PFSK-1 (cell line): ENCODE results near the gene PTGIS.

Experiments
- FOXP2 ChIP-seq: optimal IDR thresholded peaks from 2 replicates; pipeline ENCODE3; 2011; ENCODE audit warnings: borderline replicate concordance, control low read depth, inconsistent platforms; ENCODE audit not compliant: insufficient read depth; ENCODE audit errors: extremely low read length, extremely low read depth
- POLR2AphosphoS5 ChIP-seq: IDR thresholded peaks from 2 replicates; pipeline ENCODE4 v1.6.1; 2012; ENCODE audit warnings: low read depth, mild to moderate bottlenecking, control low read depth, low read length, moderate library complexity
- REST ChIP-seq, 2 experiments: IDR thresholded peaks; 2 replicates each; pipeline versions ENCODE4 v1.6.1 to v1.8.0; 2011 to 2012; ENCODE audit warnings: low read depth in 2 of 2, low read length in 2 of 2, control low read depth in 1 of 2, inconsistent platforms in 1 of 2, mild to moderate bottlenecking in 1 of 2, moderate library complexity in 1 of 2; ENCODE audit not compliant: insufficient read depth in 1 of 2
- SIN3A ChIP-seq: IDR thresholded peaks from 2 replicates; pipeline ENCODE4 v1.6.1; 2012; ENCODE audit warnings: mild to moderate bottlenecking, low read length, moderate library complexity, borderline replicate concordance; ENCODE audit not compliant: insufficient read depth
- TAF1 ChIP-seq: IDR thresholded peaks from 2 replicates; pipeline ENCODE4 v1.6.1; 2012; ENCODE audit warnings: low read length, control low read depth, borderline replicate concordance; ENCODE audit not compliant: insufficient read depth

Gene PTGIS

GRCh38 chr20:49526568-49526967 lies 41.4 kb downstream of the PTGIS start:
- TF ChIP-seq POLR2AphosphoS5 = no peak
- no peak for TF ChIP-seq REST (IDR thresholded peaks at IDR 0.05; ENCODE audit: insufficient read depth in 1 of 2, low read depth in 2 of 2, low read length in 2 of 2)
- TF ChIP-seq TAF1 = no peak
- no peak for TF ChIP-seq FOXP2
- TF ChIP-seq SIN3A = no peak

- TF ChIP-seq TAF1 = no peak
- no peak for TF ChIP-seq REST (IDR thresholded peaks at IDR 0.05; ENCODE audit: insufficient read depth in 1 of 2, low read depth in 2 of 2, low read length in 2 of 2)
These were observed 41.9 kb downstream of the PTGIS start for GRCh38 chr20:49526056-49526455.

- TF ChIP-seq FOXP2 = no peak
- no peak for TF ChIP-seq REST (IDR thresholded peaks at IDR 0.05; ENCODE audit: insufficient read depth in 1 of 2, low read depth in 2 of 2, low read length in 2 of 2)
- TF ChIP-seq POLR2AphosphoS5 = no peak
- TF ChIP-seq TAF1 = no peak
- TF ChIP-seq SIN3A = no peak
These were observed 44.1 kb downstream of the PTGIS start for GRCh38 chr20:49523767-49524360.

GRCh38 chr20:49521356-49521755 lies 46.6 kb downstream of the PTGIS start:
- TF ChIP-seq SIN3A (no peak), FOXP2 (no peak), REST (IDR thresholded peaks at IDR 0.05; ENCODE audit: insufficient read depth in 1 of 2, low read depth in 2 of 2, low read length in 2 of 2) (no peak), TAF1 (no peak), POLR2AphosphoS5 (no peak)

GRCh38 chr20:49519777-49520359 lies 48.1 kb downstream of the PTGIS start:
- no peak for TF ChIP-seq REST (IDR thresholded peaks at IDR 0.05; ENCODE audit: insufficient read depth in 1 of 2, low read depth in 2 of 2, low read length in 2 of 2)
- no peak for TF ChIP-seq FOXP2
- no peak for TF ChIP-seq TAF1
